ENCODE data around the gene CARS2.
A peak's percentile ranks its signal among the peaks of the same experiment; 100 is the strongest.
"Not testable (repeated sequence)": the region's sequence is repeated elsewhere in the genome, so short reads cannot be mapped to it uniquely, and the experiment has no call there.

Gene CARS2

DNA sequence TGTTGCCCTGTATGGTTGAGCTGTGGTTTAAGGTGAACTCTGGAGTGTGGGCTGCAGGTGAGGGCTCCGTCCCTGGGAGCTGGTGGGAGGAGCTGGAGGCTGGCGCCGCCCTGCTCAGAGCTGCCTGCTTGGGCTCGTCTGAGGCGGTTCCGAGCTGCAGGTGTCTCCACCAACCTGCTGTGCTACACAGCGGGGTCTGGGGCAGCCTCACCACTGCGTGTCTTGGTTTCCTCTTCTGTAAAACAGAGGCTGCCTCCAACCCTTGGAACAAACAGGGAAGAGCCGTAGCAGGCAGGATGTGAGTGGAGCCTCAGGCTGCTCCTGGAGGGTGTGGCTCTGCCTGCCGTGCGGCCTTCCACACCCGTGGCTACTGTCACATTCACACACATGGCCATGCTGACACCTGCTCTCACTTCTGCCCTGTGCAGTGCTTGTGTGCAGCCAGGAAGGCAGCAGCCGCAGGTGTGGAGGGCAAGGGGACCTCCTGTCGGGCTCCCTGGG lies 69.2 kb downstream of the CARS2 start:
- DNase-seq = no peak

DNA sequence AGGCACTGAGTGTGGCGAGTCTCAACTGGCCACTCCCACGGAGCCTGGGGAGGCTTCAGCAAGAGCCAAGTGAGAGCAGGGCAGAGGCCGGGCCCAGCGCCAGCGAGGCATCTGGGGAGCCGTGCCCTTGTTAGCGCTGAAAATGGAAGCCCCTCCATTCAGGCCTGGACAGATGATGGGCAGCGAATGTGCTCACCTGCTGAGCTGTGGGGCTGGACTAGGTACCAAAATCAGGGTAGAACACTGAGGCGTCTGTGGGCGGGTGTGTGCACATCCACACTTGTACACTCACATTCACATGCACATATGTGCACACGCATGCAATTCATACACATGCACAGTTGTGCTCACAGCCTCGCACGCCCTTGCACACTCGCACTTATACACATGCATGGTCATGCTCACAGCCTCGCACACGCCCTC lies 69.9 kb downstream of the CARS2 start:
- DNase-seq = no peak

- DNase-seq = no peak
Measured at GRCh38 chr13:110635405-110636002, 70.4 kb downstream of the CARS2 start.

GRCh38 chr13:110634558-110634957 lies 71.4 kb downstream of the CARS2 start:
- DNase-seq = no peak

- DNase-seq = no peak
Measured at GRCh38 chr13:110633776-110634175, 72.1 kb downstream of the CARS2 start.

DNA sequence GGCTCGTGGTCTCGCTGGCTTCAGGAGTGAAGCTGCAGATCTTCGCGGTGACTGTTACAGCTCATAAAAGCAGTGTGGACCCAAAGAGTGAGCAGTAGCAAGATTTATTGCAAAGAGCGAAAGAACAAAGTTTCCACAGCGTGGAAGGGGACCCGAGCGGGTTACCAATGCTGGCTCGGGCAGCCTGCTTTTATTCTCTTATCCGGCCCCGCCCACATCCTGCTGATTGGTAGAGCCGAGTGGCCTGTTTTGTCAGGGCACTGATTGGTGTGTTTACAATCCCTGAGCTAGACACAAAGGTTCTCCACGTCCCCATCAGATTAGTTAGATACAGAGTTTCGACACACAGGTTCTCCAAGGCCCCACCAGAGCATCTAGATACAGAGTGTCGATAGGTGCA lies 73.7 kb downstream of the CARS2 start:
- not testable (repeated sequence) for DNase-seq

- DNase-seq = no peak
Measured at GRCh38 chr13:110630566-110631119, 75.3 kb downstream of the CARS2 start.

GRCh38 chr13:110629735-110630134 lies 76.2 kb downstream of the CARS2 start:
- peak in 1 of 2 experiments; percentile 19 for DNase-seq

DNA sequence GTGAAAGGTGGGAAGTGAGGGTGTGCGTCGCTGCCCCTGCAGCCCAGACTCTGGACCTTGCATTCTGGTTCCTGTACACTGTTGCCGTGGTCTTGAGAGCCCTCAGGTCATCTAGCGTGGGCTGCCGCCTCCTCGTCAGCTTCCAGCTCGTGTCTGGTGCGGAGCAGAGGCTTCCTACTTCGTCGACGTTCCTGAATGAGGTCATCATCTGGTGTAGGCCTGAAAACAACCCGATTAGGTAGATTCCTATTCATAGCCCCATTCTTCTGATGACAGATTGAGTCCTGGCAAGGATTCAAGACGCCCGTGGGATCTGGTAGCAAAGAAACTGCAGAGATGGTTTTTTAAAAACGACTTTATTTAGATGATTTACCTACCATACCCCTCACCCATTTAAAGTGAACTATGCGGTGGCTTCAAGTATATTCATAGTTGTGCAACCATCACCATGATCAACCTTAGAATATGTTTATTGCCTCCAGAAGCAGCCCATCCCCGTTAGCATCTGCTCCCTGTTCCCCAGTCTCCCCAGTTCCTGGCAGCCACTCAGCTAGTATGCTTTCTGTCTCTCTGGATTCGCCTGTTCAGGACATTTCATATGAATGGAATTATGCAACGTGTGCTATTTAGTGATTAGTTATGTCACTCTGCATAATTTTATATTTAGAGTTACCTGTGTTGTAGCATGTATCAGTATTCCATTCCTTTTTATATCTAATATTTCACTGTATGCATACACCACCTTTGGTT lies 76.8 kb downstream of the CARS2 start:
- no peak for DNase-seq

DNA sequence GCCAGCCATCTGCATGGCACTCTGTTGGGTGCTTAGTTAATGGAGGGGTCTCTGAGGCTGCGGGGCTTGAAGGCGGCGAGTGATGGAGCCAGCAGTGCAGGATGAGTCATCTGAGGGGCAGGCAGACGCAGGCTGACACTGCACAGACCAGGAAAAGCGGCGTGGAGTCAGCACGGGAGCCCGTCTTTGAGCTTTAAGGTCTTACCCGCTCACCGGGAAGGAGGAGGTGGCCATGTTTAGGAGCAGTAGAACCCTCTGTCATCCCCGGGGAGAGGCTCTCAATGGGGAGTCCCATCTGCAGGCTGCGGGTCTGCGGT lies 77.5 kb downstream of the CARS2 start:
- DNase-seq = no peak

GRCh38 chr13:110627761-110628476 lies 78.0 kb downstream of the CARS2 start:
- DNase-seq = no peak

GRCh38 chr13:110627351-110627750 lies 78.6 kb downstream of the CARS2 start:
- DNase-seq = no peak

DNA sequence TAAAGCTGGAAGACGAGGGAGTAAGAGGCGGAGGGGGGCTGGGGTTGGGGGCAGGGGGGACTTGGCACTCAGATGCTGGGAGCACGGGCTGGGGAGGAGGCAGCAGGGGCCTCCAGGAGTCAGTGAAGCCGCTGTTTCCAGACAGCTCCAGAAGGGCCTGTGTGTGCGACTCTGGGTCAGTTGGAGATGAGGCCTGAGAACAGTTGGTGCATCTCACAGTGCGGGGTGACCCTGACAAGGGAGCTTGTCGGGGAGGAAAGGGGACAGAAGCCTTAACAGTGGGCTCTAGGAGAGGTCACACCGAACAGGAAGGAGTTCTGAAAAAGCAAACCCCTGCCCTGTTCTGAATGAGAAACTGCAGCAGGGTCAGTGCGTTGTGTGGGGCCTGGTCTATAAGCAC lies 79.4 kb downstream of the CARS2 start:
- no peak for DNase-seq

DNA sequence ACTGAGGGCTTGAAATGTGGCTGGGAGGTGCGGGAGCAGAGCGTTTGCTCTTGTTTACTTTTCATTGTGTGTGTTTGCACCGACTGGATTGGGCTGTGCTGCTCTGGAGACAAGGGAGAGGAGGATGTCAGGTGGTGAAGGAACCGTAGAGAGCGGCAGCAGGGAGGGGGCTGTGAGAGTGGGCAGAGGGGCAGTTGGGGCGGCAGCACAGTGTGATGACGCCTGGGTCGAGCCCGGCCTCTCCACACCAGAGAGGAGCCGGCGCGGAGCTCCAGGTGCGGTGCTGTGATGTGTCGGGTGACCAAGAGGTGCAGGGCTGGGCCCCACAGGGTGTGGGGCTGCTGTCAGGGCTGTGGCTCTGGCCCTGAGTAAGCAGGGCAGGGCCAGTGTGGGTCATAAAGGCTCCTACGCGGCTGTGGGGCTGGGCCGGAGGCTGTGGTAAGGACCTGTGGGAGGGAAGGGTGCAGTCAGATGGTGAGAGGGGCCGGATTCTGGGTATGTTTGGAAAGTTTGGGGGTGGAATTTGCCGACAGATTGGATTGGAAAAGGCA lies 80.1 kb downstream of the CARS2 start:
- no peak for DNase-seq

DNA sequence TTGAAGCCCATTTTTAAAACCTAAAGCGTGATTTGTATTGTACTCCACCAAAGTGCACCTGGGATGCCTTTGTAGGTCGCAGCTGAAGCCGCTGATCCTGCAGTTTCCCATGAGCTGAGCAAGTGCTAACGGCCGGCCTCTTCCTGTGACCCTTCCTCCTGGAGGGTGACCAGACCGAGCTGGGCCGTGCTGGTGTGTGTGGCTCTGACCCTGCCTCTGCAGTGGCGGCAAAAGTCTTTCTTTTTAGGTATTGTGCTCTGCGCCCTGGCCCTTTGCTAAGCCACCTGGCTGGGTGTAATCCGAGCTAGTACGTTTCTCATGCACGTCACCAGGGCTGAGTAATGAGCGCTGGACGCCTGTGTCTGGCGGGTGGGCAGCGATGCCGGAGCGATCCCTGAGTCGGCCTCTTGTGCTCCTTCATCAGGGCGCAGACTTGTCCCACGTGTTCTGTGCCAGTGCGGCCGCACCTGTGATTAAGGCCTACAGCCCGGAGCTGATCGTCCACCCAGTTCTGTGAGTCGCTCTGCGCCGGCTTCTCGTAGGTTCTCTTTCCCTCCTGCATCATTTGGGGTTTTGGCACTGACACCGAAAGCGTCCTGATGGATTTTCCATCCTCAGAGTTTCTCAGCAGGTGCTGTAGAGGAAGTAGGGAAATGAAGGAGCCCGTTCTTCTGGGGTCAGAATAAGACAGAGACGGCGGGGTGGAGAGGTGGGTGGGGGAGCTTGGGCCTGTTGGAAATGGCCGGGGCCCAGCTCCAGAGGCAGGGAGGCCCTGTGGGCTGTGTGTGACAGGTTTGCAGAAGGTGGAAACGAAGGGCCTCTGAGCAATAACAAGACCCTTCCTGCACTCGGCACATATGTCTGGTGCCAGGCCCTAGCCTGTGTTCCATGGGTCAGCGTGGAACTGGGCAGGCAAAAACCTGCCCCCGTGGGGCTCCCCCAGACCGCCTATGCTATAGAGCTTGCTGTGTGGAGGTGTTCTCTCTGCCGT lies 80.9 kb downstream of the CARS2 start:
- DNase-seq = no peak

GRCh38 chr13:110620596-110620995 lies 85.3 kb downstream of the CARS2 start:
- no peak for DNase-seq

- no peak for DNase-seq
Measured at GRCh38 chr13:110618780-110619179, 87.1 kb downstream of the CARS2 start.

GRCh38 chr13:110618167-110618566 lies 87.7 kb downstream of the CARS2 start:
- no peak for DNase-seq

GRCh38 chr13:110617321-110618072 lies 88.4 kb downstream of the CARS2 start:
- no peak for DNase-seq

DNA sequence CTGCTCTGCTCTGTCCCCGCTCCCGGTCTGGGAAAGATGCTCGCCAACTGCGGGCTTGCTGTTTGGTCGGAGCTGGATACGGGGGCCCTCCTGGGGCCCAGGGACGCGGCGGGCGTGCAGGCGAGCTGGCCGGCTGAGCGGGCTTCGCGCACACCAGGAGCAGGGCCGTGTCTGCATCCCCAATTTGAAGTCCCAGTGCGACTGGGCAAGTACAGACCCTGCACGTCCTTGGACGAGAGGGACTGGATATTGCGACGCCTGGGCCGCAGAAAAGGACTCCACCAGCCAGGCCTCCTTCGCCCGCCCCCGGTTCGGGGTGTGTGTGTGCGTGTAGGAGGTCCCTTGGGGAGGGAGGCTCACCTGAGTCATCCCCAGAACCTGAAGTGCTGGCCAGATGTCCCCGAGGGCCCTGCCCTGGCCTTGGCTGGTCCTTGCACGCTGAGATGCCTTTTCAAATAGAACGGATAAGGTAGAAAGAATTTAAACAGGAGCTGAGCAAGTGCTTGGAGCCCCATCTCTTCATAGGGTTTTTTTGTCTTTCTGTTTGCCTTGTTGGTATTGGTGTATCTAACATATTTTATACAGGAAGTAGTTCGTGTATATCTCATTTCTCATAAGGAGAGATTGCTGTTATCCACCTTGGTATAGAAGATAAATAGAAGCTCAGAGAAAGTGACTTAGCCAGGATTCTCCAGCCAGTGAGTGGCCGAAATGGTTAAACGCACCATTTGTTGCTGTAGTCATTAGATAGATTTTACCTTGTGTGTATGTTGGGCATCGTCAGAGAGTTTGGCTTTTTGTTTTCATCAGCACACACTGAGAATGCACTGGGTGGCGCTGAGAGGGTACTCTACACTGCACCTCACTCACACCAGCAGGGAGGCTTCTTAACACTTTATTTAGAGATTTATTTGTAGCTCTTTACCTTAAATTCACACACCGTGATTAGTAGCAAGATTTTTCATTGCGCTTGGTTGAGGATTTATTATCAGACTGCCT lies 89.5 kb downstream of the CARS2 start:
- DNase-seq = peak; percentile 42 to 43

Data from activated CD4-positive, alpha-beta T cell treated with anti-CD3 and anti-CD28 coated beads, Interleukin-2, amount 50 U/mL, for 4 hours (primary cell).